Keratinocyte (primary cell): Measurements from ENCODE around the gene LRRN2.

Experiments used
- EZH2 ChIP-seq: IDR thresholded peaks from one replicate; pipeline ENCODE4 v1.6.1; 2012; ENCODE audit warnings: inconsistent platforms, mild to moderate bottlenecking, low read length, moderate library complexity
- TF ChIP-seq, protein P1 (sequence below), 3 experiments: IDR thresholded peaks in 1 of 3; conservative IDR thresholded peaks in 1 of 3; optimal IDR thresholded peaks in 1 of 3; 2 replicates in 2 of 3; 3 replicates in 1 of 3; pipeline versions ENCODE3 to v1.5.1; 2011; ENCODE audit warnings: low read length in 3 of 3, mild to moderate bottlenecking in 3 of 3, moderate library complexity in 2 of 3, control low read depth in 1 of 3, inconsistent platforms in 1 of 3; ENCODE audit not compliant: insufficient read depth in 2 of 3; ENCODE audit errors: extremely low read depth in 1 of 3

- TF ChIP-seq, protein P1, sequence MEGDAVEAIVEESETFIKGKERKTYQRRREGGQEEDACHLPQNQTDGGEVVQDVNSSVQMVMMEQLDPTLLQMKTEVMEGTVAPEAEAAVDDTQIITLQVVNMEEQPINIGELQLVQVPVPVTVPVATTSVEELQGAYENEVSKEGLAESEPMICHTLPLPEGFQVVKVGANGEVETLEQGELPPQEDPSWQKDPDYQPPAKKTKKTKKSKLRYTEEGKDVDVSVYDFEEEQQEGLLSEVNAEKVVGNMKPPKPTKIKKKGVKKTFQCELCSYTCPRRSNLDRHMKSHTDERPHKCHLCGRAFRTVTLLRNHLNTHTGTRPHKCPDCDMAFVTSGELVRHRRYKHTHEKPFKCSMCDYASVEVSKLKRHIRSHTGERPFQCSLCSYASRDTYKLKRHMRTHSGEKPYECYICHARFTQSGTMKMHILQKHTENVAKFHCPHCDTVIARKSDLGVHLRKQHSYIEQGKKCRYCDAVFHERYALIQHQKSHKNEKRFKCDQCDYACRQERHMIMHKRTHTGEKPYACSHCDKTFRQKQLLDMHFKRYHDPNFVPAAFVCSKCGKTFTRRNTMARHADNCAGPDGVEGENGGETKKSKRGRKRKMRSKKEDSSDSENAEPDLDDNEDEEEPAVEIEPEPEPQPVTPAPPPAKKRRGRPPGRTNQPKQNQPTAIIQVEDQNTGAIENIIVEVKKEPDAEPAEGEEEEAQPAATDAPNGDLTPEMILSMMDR (optimal IDR thresholded peaks at IDR 0.05 in 1 of 3, IDR thresholded peaks at IDR 0.05 in 1 of 3, conservative IDR thresholded peaks at IDR 0.05 in 1 of 3; ENCODE audit: extremely low read depth in 1 of 3, insufficient read depth in 2 of 3, low read length in 3 of 3), result peak in 2 of 3 experiments; percentile 14 to 18
- no peak for TF ChIP-seq EZH2
These were observed 84.6 kb downstream of the LRRN2 start for GRCh38 chr1:204600968-204601367.
